ENCODE results near the gene EVX1.

The EVX1 gene

GRCh38 chr7:27213433-27214238, 29.0 kb upstream of the EVX1 start:
- Histone ChIP-seq H3K4me1 (ENCODE audit: control insufficient read depth in 5 of 5, insufficient read depth in 5 of 5, low read length in 5 of 5) (peaks cover 0 to 19% (median 16%) of the 10 kb centered on the region in 5 donors), H3K36me3 (ENCODE audit: control insufficient read depth in 5 of 5, insufficient read depth in 5 of 5, low read length in 5 of 5) (no peaks in the 10 kb centered on the region), H3K4me3 (ENCODE audit: low read depth in 1 of 5, low read length in 5 of 5) (no peak overlapping the region), H3K9ac (ENCODE audit: low read length in 5 of 5) (no peak overlapping the region), H3K27me3 (ENCODE audit: control insufficient read depth in 5 of 5, insufficient read depth in 4 of 5, low read length in 5 of 5) (peaks cover 23 to 53% (median 43%) of the 10 kb centered on the region in 5 donors), H3K9me3 (ENCODE audit: control insufficient read depth in 5 of 5, low read length in 5 of 5) (no peaks in the 10 kb centered on the region), H3K27ac (ENCODE audit: low read depth, low read length) (no peak overlapping the region)

- Histone ChIP-seq H3K4me3 (ENCODE audit: low read depth in 1 of 5, low read length in 5 of 5) (no peak overlapping the region), H3K9ac (ENCODE audit: low read length in 5 of 5) (no peak overlapping the region), H3K36me3 (ENCODE audit: control insufficient read depth in 5 of 5, insufficient read depth in 5 of 5, low read length in 5 of 5) (no peaks in the 10 kb centered on the region), H3K4me1 (ENCODE audit: control insufficient read depth in 5 of 5, insufficient read depth in 5 of 5, low read length in 5 of 5) (peaks cover 0 to 19% (median 16%) of the 10 kb centered on the region in 5 donors), H3K27me3 (ENCODE audit: control insufficient read depth in 5 of 5, insufficient read depth in 4 of 5, low read length in 5 of 5) (peaks cover 23 to 55% (median 39%) of the 10 kb centered on the region in 5 donors), H3K9me3 (ENCODE audit: control insufficient read depth in 5 of 5, low read length in 5 of 5) (no peaks in the 10 kb centered on the region), H3K27ac (ENCODE audit: low read depth, low read length) (no peak overlapping the region)
Measured at GRCh38 chr7:27214239-27214950, 28.2 kb upstream of the EVX1 start.

GRCh38 chr7:27215356-27215755, 27.2 kb upstream of the EVX1 start:
- Histone ChIP-seq H3K4me1 (ENCODE audit: control insufficient read depth in 5 of 5, insufficient read depth in 5 of 5, low read length in 5 of 5) (peaks cover 0 to 19% (median 16%) of the 10 kb centered on the region in 5 donors), H3K9ac (ENCODE audit: low read length in 5 of 5) (no peak overlapping the region), H3K36me3 (ENCODE audit: control insufficient read depth in 5 of 5, insufficient read depth in 5 of 5, low read length in 5 of 5) (no peaks in the 10 kb centered on the region), H3K9me3 (ENCODE audit: control insufficient read depth in 5 of 5, low read length in 5 of 5) (no peaks in the 10 kb centered on the region), H3K4me3 (ENCODE audit: low read depth in 1 of 5, low read length in 5 of 5) (no peak overlapping the region), H3K27ac (ENCODE audit: low read depth, low read length) (no peak overlapping the region), H3K27me3 (ENCODE audit: control insufficient read depth in 5 of 5, insufficient read depth in 4 of 5, low read length in 5 of 5) (peaks cover 31 to 59% (median 41%) of the 10 kb centered on the region in 5 donors)

- H3K27ac ChIP-seq (ENCODE audit: low read depth, low read length): no peak overlapping the region
- no peak overlapping the region for H3K9ac ChIP-seq (ENCODE audit: low read length in 5 of 5)
- H3K9me3 ChIP-seq (ENCODE audit: control insufficient read depth in 5 of 5, low read length in 5 of 5): no peaks in the 10 kb centered on the region
- no peaks in the 10 kb centered on the region for H3K36me3 ChIP-seq (ENCODE audit: control insufficient read depth in 5 of 5, insufficient read depth in 5 of 5, low read length in 5 of 5)
- H3K4me3 ChIP-seq (ENCODE audit: low read depth in 1 of 5, low read length in 5 of 5): no peak overlapping the region
- peaks cover 29 to 53% (median 43%) of the 10 kb centered on the region in 5 donors for H3K27me3 ChIP-seq (ENCODE audit: control insufficient read depth in 5 of 5, insufficient read depth in 4 of 5, low read length in 5 of 5)
- H3K4me1 ChIP-seq (ENCODE audit: control insufficient read depth in 5 of 5, insufficient read depth in 5 of 5, low read length in 5 of 5): peaks cover 0 to 13% (median 4%) of the 10 kb centered on the region in 5 donors
Measured at GRCh38 chr7:27217951-27218350, 24.7 kb upstream of the EVX1 start.

- H3K27ac ChIP-seq (ENCODE audit: low read depth, low read length): no peak overlapping the region
- peaks cover 31 to 52% (median 37%) of the 10 kb centered on the region in 5 donors for H3K27me3 ChIP-seq (ENCODE audit: control insufficient read depth in 5 of 5, insufficient read depth in 4 of 5, low read length in 5 of 5)
- H3K4me3 ChIP-seq (ENCODE audit: low read depth in 1 of 5, low read length in 5 of 5): no peak overlapping the region
- H3K4me1 ChIP-seq (ENCODE audit: control insufficient read depth in 5 of 5, insufficient read depth in 5 of 5, low read length in 5 of 5): peaks cover 0 to 5% (median 0%) of the 10 kb centered on the region in 5 donors
- H3K9me3 ChIP-seq (ENCODE audit: control insufficient read depth in 5 of 5, low read length in 5 of 5): no peaks in the 10 kb centered on the region
- no peaks in the 10 kb centered on the region for H3K36me3 ChIP-seq (ENCODE audit: control insufficient read depth in 5 of 5, insufficient read depth in 5 of 5, low read length in 5 of 5)
- no peak overlapping the region for H3K9ac ChIP-seq (ENCODE audit: low read length in 5 of 5)
Measured at GRCh38 chr7:27219821-27220220, 22.8 kb upstream of the EVX1 start.

- Histone ChIP-seq H3K9me3 (ENCODE audit: control insufficient read depth in 5 of 5, low read length in 5 of 5) (no peaks in the 10 kb centered on the region), H3K27me3 (ENCODE audit: control insufficient read depth in 5 of 5, insufficient read depth in 4 of 5, low read length in 5 of 5) (peaks cover 37 to 58% (median 44%) of the 10 kb centered on the region in 5 donors), H3K36me3 (ENCODE audit: control insufficient read depth in 5 of 5, insufficient read depth in 5 of 5, low read length in 5 of 5) (no peaks in the 10 kb centered on the region), H3K4me3 (ENCODE audit: low read depth in 1 of 5, low read length in 5 of 5) (no peak overlapping the region), H3K27ac (ENCODE audit: low read depth, low read length) (no peak overlapping the region), H3K9ac (ENCODE audit: low read length in 5 of 5) (no peak overlapping the region), H3K4me1 (ENCODE audit: control insufficient read depth in 5 of 5, insufficient read depth in 5 of 5, low read length in 5 of 5) (peaks cover 0 to 9% (median 2%) of the 10 kb centered on the region in 5 donors)
Measured at GRCh38 chr7:27220440-27220955, 22.1 kb upstream of the EVX1 start.

GRCh38 chr7:27221201-27221797, 21.3 kb upstream of the EVX1 start:
- H3K4me1 ChIP-seq (ENCODE audit: control insufficient read depth in 5 of 5, insufficient read depth in 5 of 5, low read length in 5 of 5): peaks cover 0 to 12% (median 3%) of the 10 kb centered on the region in 5 donors
- no peak overlapping the region for H3K9ac ChIP-seq (ENCODE audit: low read length in 5 of 5)
- H3K36me3 ChIP-seq (ENCODE audit: control insufficient read depth in 5 of 5, insufficient read depth in 5 of 5, low read length in 5 of 5): no peaks in the 10 kb centered on the region
- no peaks in the 10 kb centered on the region for H3K9me3 ChIP-seq (ENCODE audit: control insufficient read depth in 5 of 5, low read length in 5 of 5)
- H3K4me3 ChIP-seq (ENCODE audit: low read depth in 1 of 5, low read length in 5 of 5): no peak overlapping the region
- H3K27me3 ChIP-seq (ENCODE audit: control insufficient read depth in 5 of 5, insufficient read depth in 4 of 5, low read length in 5 of 5): peaks cover 41 to 64% (median 49%) of the 10 kb centered on the region in 5 donors
- H3K27ac ChIP-seq (ENCODE audit: low read depth, low read length): no peak overlapping the region

- no peak overlapping the region for H3K27ac ChIP-seq (ENCODE audit: low read depth, low read length)
- no peak overlapping the region for H3K4me3 ChIP-seq (ENCODE audit: low read depth in 1 of 5, low read length in 5 of 5)
- no peak overlapping the region for H3K9ac ChIP-seq (ENCODE audit: low read length in 5 of 5)
- peaks cover 39 to 66% (median 51%) of the 10 kb centered on the region in 5 donors for H3K27me3 ChIP-seq (ENCODE audit: control insufficient read depth in 5 of 5, insufficient read depth in 4 of 5, low read length in 5 of 5)
- peaks cover 0 to 12% (median 3%) of the 10 kb centered on the region in 5 donors for H3K4me1 ChIP-seq (ENCODE audit: control insufficient read depth in 5 of 5, insufficient read depth in 5 of 5, low read length in 5 of 5)
- no peaks in the 10 kb centered on the region for H3K36me3 ChIP-seq (ENCODE audit: control insufficient read depth in 5 of 5, insufficient read depth in 5 of 5, low read length in 5 of 5)
- H3K9me3 ChIP-seq (ENCODE audit: control insufficient read depth in 5 of 5, low read length in 5 of 5): no peaks in the 10 kb centered on the region
Measured at GRCh38 chr7:27223941-27224575, 18.5 kb upstream of the EVX1 start.

- H3K9me3 ChIP-seq (ENCODE audit: control insufficient read depth in 5 of 5, low read length in 5 of 5): no peaks in the 10 kb centered on the region
- no peak overlapping the region for H3K9ac ChIP-seq (ENCODE audit: low read length in 5 of 5)
- H3K4me3 ChIP-seq (ENCODE audit: low read depth in 1 of 5, low read length in 5 of 5): no peak overlapping the region
- H3K27ac ChIP-seq (ENCODE audit: low read depth, low read length): no peak overlapping the region
- H3K36me3 ChIP-seq (ENCODE audit: control insufficient read depth in 5 of 5, insufficient read depth in 5 of 5, low read length in 5 of 5): no peaks in the 10 kb centered on the region
- H3K27me3 ChIP-seq (ENCODE audit: control insufficient read depth in 5 of 5, insufficient read depth in 4 of 5, low read length in 5 of 5): peaks cover 32 to 56% (median 42%) of the 10 kb centered on the region in 5 donors
- peaks cover 0 to 11% (median 3%) of the 10 kb centered on the region in 5 donors for H3K4me1 ChIP-seq (ENCODE audit: control insufficient read depth in 5 of 5, insufficient read depth in 5 of 5, low read length in 5 of 5)
Measured at GRCh38 chr7:27224983-27225934, 17.3 kb upstream of the EVX1 start.

Data from subcutaneous abdominal adipose tissue (tissue), 5 donors.